Gastrocnemius medialis (tissue), 4 donors: ENCODE measurements around the gene INPP4B. TPM values are rescaled to one million over a fixed set of nuclear protein-coding genes. Genes with fewer than 3 reads are reported as not detected.
"Not testable (repeated sequence)": the region's sequence is repeated elsewhere in the genome, so short reads cannot be mapped to it uniquely, and the experiment has no call there.

Experiments
- ATAC-seq, 2 donors: fragments of 150-250 bp; one replicate each; pipeline ENCODE4 v1.9.1; 2016
- DNase-seq, 2 donors: peaks; one replicate each; pipeline ENCODE4 v3.0.0-alpha.2; 2019
- H3K27ac ChIP-seq, 4 donors: fragments of 200-600 bp; sonication (generic); 1 replicate in 1 of 4; 2 replicates in 3 of 4; pipeline ENCODE4 v1.5.1; 2016 to 2018; ENCODE audit warnings: mild to moderate bottlenecking in 2 of 4, moderate library complexity in 1 of 4
- H3K27me3 ChIP-seq, 3 donors: fragments of 200-600 bp; sonication (generic) in 2 of 3; 1 replicate in 1 of 3; 2 replicates in 2 of 3; pipeline versions ENCODE4 v1.5.1 to v1.6.0; 2016 to 2019; ENCODE audit warnings: mild to moderate bottlenecking in 1 of 3, moderate library complexity in 1 of 3
- H3K36me3 ChIP-seq, 2 donors: fragments of 200-600 bp; sonication (generic) in 1 of 2; one replicate each; pipeline ENCODE4 v1.5.1; 2017 to 2018
- H3K4me1 ChIP-seq, 2 donors: fragments of 200-600 bp; sonication (generic) in 1 of 2; one replicate each; pipeline ENCODE4 v1.5.1; 2016 to 2017; ENCODE audit warnings: mild to moderate bottlenecking in 2 of 2
- H3K4me3 ChIP-seq, 4 donors: fragments of 200-600 bp; sonication (generic) in 3 of 4; 1 replicate in 1 of 4; 2 replicates in 3 of 4; pipeline ENCODE4 v1.5.1; 2016 to 2019; ENCODE audit warnings: mild to moderate bottlenecking in 2 of 4
- H3K9me3 ChIP-seq, 3 donors: fragments of 200-600 bp; sonication (generic) in 2 of 3; 1 replicate in 1 of 3; 2 replicates in 2 of 3; pipeline ENCODE4 v1.5.1; 2016 to 2019
- POLR2A ChIP-seq, 2 donors: fragments of 450-650 bp; IDR thresholded peaks; one replicate each; pipeline ENCODE4 v1.6.1; 2017; ENCODE audit warnings: antibody characterized with exemption in 2 of 2, mild to moderate bottlenecking in 2 of 2, moderate library complexity in 2 of 2
- in situ Hi-C, 4 donors: fragments of 200-750 bp; cut with MboI; loops; one replicate each; pipeline versions ENCODE4 v1.15.0 to v1.8.0; 2017; ENCODE audit warnings: low sequenced_read_pairs in 4 of 4
- intact Hi-C: fragments of 100-400 bp; cut with DNase I; formaldehyde crosslinking; loops from one replicate; pipeline ENCODE4 v1.15.1; 2023; ENCODE audit warnings: low total_unique reads
- total RNA-seq, 4 donors: library from RNA; depleted of rRNA; stranded (reverse); fragments of >200 nt; gene quantifications; one replicate each; pipeline versions ENCODE4 v1.1.0 to v1.2.3, GENCODE V29; 2016
- TF ChIP-seq, protein P1 (sequence below), 5 experiments: fragments of 450-650 bp in 3 of 5; fragments of 200-600 bp in 2 of 5; sonication (generic) in 2 of 5; IDR thresholded peaks in 4 of 5; conservative IDR thresholded peaks in 1 of 5; 1 replicate in 4 of 5; 2 replicates in 1 of 5; pipeline ENCODE4 v1.5.1; 2016 to 2019; ENCODE audit warnings: antibody characterized with exemption in 5 of 5, mild to moderate bottlenecking in 3 of 5, moderate library complexity in 3 of 5

INPP4B gene
- total RNA-seq, 4 donors from 2014 or later, result 7.5 to 23.6 (median 9.1) TPM

DNA sequence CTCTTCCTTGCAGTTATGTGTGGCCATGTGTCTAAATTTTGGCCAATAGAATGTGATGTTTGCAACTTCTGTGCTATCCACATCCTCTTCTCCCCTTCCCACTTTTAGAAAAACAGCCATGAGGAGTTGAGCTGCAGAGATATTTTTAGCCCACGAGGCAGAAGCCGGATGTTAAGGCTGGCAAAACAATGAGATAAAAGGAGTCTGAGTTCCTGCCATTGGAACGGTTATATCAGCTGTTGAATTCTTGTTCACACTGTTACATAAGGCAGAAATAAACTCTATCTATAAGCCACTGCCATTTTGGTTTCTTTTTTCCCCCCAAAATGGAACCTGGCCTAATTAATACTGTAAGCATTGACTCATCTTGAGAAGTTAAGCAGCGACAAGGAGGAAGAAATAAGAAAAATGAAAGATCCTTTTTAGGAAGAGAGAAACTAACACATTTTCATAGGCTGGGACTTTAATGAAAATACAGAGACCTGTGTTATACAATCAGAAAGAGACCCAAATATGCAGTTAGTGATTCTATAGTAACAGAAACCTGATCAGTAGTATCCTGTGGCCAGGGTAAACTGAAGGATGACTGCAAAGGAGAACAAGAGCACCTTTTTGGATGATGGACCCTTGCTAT is 200.5 kb downstream of the INPP4B start:
- Histone ChIP-seq H3K9me3 (no peaks in the 10 kb centered on the region), H3K27me3 (no peaks in the 10 kb centered on the region), H3K36me3 (no peaks in the 10 kb centered on the region), H3K4me1 (no peaks in the 10 kb centered on the region), H3K27ac (no peak overlapping the region), H3K4me3 (no peak overlapping the region)
- intact Hi-C loops, result no loop called here
- in situ Hi-C loops, result no loop called here
- ATAC-seq, result no peak
- TF ChIP-seq, protein P1, sequence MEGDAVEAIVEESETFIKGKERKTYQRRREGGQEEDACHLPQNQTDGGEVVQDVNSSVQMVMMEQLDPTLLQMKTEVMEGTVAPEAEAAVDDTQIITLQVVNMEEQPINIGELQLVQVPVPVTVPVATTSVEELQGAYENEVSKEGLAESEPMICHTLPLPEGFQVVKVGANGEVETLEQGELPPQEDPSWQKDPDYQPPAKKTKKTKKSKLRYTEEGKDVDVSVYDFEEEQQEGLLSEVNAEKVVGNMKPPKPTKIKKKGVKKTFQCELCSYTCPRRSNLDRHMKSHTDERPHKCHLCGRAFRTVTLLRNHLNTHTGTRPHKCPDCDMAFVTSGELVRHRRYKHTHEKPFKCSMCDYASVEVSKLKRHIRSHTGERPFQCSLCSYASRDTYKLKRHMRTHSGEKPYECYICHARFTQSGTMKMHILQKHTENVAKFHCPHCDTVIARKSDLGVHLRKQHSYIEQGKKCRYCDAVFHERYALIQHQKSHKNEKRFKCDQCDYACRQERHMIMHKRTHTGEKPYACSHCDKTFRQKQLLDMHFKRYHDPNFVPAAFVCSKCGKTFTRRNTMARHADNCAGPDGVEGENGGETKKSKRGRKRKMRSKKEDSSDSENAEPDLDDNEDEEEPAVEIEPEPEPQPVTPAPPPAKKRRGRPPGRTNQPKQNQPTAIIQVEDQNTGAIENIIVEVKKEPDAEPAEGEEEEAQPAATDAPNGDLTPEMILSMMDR (IDR thresholded peaks at IDR 0.05 in 4 of 5, conservative IDR thresholded peaks at IDR 0.05 in 1 of 5), result no peak
- no peak for TF ChIP-seq POLR2A (IDR thresholded peaks at IDR 0.05)
- DNase-seq, result no peak

DNA sequence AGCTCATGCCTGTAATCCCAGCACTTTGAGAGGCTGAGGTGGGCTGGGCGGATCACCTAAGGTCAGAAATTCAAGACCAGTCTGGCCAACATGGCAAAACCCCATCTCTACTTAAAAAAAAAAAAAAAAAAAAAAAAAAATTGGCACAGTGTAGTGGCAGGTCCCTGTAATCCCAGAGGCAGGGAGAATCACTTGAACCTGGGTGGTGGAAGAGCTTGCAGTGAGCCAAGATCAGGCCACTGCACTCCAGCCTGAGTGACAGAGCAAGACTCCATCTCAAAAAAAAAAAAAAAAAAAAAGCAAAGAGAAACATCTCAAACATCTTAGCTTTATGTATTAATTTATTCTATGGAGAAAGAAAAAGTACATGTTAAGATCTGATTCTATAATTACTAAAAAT is 201.5 kb downstream of the INPP4B start:
- H3K27ac ChIP-seq, H3K27me3 ChIP-seq, H3K36me3 ChIP-seq, H3K4me1 ChIP-seq, in situ Hi-C loops, H3K9me3 ChIP-seq, intact Hi-C loops, H3K4me3 ChIP-seq, ATAC-seq, DNase-seq: not testable (repeated sequence)

DNA sequence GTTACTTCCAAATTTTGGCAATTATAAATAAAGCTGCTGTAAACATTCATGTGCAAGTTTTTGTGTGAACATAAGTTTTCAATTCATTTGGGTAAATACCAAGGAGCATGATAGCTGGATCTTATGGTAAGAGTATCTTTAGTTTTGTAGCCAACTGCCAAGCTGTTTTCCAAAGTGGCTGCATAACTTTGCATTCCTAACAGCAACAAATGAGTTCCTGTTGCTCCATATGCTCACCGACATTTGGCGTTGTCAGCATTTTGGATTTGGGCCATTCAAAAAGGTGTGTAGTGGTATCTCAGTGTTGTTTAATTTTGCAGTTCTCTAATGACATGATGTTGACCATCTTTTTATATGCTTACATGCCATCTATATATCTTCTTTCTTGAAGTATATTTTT is 208.5 kb downstream of the INPP4B start:
- intact Hi-C loops, result no loop called here
- Histone ChIP-seq H3K4me3 (no peak overlapping the region), H3K36me3 (no peaks in the 10 kb centered on the region), H3K9me3 (no peaks in the 10 kb centered on the region), H3K27me3 (no peaks in the 10 kb centered on the region), H3K27ac (no peak overlapping the region), H3K4me1 (no peaks in the 10 kb centered on the region)
- ATAC-seq, result no peak
- in situ Hi-C loops, result no loop called here
- DNase-seq, result no peak
- TF ChIP-seq, protein P1 (IDR thresholded peaks at IDR 0.05 in 4 of 5, conservative IDR thresholded peaks at IDR 0.05 in 1 of 5), result no peak
- TF ChIP-seq POLR2A (IDR thresholded peaks at IDR 0.05), result no peak

DNA sequence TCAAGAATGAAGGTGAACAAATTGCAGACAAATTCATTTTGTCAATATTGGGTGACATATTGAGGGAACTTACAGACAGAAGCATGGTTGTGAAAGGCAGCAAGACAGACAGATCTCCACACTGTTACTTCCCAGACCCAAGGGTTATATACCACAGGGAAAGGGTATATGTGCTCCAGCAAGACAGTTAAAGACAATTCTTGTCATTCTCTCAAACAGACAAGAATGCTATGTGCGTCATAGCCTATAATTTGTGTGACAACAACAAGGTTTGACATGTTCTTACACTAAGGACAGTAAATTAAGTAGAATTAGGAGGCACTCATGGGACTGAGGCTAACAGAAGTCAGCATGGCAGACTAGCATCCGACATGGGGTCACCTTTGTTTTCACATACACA is 214.3 kb downstream of the INPP4B start:
- H3K9me3 ChIP-seq, result no peaks in the 10 kb centered on the region
- H3K27ac ChIP-seq, result no peak overlapping the region
- DNase-seq, result no peak
- no peaks in the 10 kb centered on the region for H3K27me3 ChIP-seq
- H3K4me1 ChIP-seq, result no peaks in the 10 kb centered on the region
- TF ChIP-seq, protein P1 (IDR thresholded peaks at IDR 0.05 in 4 of 5, conservative IDR thresholded peaks at IDR 0.05 in 1 of 5), result no peak
- TF ChIP-seq POLR2A (IDR thresholded peaks at IDR 0.05), result no peak
- intact Hi-C loops (no loop called here), in situ Hi-C loops (no loop called here)
- no peak for ATAC-seq
- H3K4me3 ChIP-seq, result no peak overlapping the region
- no peaks in the 10 kb centered on the region for H3K36me3 ChIP-seq

DNA sequence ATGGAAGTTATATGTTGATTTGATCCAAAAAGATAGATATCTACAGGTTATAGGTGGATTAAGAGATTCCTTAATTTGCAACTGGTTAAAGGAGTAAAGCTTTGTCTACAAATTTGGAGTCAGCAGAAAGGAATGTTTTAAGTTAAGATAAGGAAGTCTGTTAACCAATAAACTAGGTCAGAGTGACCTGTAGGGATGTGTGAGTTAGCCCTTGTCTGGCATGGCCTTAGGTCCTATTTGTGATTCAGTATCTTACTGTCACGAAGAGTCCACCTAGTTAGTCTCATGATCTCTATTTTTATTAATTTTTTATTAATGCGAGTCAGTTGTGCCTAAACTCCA is 230.8 kb downstream of the INPP4B start:
- in situ Hi-C loops, result no loop called here
- no peak for DNase-seq
- Histone ChIP-seq H3K27me3 (no peaks in the 10 kb centered on the region), H3K9me3 (no peaks in the 10 kb centered on the region), H3K4me1 (no peaks in the 10 kb centered on the region), H3K36me3 (no peaks in the 10 kb centered on the region), H3K4me3 (no peak overlapping the region), H3K27ac (no peak overlapping the region)
- TF ChIP-seq POLR2A (IDR thresholded peaks at IDR 0.05), result no peak
- TF ChIP-seq, protein P1 (IDR thresholded peaks at IDR 0.05 in 4 of 5, conservative IDR thresholded peaks at IDR 0.05 in 1 of 5), result no peak
- ATAC-seq, result no peak
- intact Hi-C loops, result no loop called here
